CD4-positive, alpha-beta T cell treated with Interferon gamma for 1 hour (primary cell): Measurements from ENCODE around the gene HOXB4.
A peak's percentile ranks its signal among the peaks of the same experiment; 100 is the strongest.

Experiments used
- DNase-seq: peaks from one replicate; pipeline ENCODE4 v3.0.0-alpha.2; 2020

Gene HOXB4

DNA sequence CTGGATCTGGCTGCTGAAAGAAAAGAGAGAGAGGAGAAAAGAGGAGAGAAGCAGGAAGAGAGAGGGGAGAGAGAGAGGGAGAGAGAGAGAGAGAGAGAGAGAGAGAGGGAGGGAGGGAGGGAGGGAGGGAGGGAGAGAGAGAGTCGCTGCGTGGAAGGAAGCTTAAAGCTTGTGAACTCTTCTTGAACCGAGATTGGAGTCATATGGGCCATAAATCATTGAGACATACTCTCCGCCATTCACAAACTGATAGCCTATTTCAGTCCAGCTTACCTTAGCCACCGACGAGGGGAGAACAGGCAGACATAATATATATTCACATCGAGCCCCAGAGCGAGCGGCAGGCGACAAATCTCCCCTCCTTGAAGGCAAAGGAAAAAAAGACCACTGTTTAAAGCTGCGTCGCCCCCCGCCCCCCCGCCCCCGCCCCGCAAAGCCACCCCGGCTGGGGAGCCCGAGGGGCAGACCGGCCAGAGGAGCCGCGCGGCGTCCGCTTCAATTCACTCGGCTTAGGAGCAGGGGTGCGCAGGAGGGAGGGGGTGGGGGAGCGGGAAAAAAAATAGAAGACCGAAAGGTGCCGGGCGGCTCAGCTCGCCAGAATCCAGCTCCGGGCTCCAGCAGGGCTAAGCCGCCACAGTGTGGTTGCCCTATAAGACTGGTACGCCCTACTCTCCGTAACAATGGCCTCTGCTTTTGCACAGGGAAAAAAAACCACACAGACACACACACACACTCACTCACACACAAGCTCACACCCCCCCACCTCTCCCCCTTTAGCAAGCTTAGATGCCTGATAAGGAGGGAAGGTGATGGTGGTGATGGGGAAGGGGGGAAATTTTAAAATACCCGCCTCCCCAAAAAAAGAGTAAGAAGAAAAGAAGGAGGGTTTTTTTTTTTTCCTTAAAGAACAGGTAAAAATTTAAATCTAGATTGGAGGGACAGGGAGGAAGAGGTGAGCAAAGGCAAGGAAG is 22.6 kb downstream of the HOXB4 start:
- DNase-seq: no peak

GRCh38 chr17:48554412-48555257 is 23.5 kb downstream of the HOXB4 start:
- no peak for DNase-seq

- no peak for DNase-seq
Observed at GRCh38 chr17:48553826-48554225, 24.3 kb downstream of the HOXB4 start.

DNA sequence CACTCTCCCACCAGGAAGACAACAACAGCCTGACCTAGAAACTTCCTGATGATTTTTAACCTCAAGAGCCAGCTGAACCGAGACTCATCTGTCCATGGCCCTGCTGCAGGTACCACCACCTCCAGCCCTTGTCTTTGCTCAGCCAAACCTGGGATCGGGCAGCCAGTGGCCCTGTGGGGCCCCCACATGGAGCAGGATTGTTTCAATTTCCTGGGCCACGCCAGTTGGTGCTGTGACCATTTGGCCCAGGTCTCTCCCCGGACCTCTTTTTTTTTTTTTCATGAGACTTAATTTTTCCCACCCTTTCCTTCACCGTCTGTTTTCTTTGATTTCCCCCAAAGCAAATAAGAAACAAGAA is 25.0 kb downstream of the HOXB4 start:
- no peak for DNase-seq

DNA sequence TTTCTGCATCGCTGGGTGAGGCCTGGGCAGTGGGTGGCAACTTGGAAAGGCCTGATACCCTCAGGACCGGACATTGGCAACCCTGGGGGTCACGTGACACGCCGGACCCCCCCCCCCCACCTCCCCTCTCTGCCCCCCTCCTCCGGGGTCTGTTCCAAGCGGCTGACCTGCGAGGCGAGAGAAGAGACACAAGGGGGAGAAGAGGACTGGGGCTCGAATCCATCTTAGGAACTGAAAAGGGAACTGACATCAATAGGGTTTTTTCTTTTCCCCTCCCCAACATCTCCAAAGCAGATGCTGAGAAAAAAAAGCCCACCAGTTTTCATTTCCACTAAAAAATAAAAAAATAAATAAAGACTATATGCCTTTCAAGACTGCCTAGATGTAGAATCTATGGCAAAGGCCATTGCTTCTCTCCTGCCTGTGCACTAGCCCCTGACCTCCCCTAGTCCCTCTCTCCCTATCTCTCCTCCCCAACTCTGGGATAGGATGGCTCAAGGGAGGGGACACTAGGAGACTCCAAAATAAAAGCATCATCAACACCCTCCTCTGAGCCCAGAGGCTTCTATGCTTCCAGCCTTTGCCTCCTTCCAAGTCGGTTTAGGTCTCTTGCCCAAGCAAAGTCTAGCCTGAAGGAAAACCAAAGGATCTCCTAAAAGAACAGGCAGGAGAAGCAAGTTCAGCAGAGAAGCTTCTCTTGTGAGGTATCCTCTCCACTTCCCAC is 25.5 kb downstream of the HOXB4 start:
- DNase-seq: no peak

DNA sequence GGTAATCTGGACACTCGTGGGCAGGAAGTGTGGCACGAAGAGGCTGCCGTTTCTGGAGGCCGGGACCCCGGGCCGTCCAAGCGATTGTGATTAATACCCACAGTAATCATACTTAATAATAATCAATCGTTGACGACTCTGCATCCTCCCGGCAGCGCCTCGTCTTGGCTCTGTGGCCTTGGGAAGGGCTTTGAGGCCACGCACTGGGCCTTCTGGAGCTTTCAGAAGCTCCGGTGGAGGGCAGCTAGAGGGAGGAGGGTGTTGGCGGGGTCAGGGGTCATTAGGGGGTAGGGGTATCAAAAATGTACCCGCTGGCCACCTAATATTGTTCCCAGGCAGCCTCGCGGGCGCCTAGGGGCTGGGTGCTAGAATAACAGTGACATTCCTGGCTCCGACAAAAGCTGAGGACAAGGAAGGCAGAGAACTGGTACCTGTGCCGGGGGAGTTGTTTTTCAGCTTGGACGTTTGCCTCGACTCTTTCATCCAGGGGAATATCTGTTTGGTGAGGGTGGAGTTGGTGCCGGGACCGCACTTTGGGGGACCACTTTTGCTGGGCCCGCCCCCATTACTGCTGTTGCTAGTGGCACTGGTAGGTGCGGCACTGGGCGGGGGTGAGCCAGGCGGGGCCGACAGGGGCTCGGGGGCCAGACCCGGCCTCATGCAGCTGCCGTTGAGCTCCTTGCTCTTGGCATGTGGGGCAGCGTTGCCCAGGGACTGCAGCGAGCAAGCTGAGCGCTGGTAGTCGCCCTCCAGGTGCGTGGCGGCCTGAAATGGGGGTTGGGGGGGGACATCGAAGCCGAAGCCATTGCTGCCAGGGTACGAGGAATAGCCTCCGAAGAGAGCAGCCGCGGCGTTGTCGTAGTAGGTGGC is 26.3 kb downstream of the HOXB4 start:
- DNase-seq: no peak

- DNase-seq: no peak
Observed at GRCh38 chr17:48551214-48551555, 27.0 kb downstream of the HOXB4 start.

GRCh38 chr17:48550502-48551213 is 27.5 kb downstream of the HOXB4 start:
- DNase-seq: no peak

GRCh38 chr17:48549914-48550501 is 28.1 kb downstream of the HOXB4 start:
- DNase-seq: no peak

GRCh38 chr17:48549281-48549630 is 28.9 kb downstream of the HOXB4 start:
- DNase-seq: no peak

DNA sequence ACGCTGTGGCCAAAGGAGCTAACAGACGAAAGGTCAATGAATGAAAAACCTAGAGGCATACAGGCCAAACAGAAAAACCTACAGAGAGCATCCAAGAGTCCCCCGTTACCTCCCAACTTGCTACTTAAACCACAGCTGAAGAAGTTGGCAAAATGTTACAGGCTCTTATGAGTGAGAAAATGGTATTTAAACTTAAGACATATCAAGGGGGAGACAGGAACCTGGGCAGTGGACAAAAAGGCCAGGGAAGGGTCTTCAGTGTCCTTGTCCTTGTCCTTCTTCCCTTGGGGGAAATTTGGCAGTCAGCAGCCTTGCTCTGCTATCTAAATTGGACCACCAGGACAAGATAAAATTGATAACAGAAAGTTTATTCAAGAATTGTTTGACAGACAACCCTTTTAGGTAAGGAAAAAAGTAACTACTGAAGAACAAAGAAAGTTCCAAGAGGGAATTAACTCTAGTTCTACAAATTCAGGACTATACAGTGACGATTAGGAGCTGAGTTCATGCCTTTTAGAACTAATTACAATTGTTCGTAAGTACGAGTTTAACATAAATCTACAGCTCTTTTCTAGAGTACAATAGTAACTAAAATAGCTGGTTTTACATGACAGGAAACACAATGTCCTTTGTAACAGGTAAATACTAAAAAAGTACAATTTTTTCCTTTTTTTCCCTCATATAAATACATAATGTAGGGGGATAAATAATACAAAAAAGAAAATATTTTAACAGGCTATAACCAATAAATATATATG is 29.4 kb downstream of the HOXB4 start:
- DNase-seq: no peak

DNA sequence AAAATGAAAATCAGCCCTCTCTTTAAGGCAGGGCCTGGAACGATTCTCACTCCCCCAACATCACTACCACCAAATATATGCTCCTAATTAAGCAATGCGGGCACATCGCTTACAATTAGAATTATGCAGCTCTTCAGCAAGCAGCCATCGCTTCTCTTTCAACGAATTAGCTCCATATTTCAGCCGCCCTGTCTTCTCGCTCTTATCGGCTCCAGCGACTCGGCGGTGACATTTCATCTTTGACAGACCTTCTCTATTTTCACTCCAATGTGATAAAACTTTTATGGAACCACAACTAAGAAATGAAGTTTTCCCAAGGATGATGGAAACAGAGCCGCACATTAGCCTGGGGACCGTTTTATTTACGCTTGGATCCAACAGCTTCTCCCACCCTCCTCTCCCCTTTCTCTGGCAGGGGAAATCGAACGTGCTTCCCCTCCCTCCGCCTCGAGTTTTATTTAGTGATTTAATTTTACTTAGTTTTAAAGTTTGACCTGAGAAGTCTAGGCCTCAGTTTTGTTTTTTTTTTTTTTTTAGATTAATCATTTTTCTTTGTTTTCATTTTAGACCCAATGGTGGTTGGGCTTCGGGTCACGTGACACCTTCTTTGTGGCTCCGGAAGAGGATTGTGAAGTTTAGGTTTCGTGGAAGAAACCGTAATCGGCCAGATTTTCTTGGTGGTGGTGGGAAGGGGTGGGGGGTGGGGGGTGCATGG is 30.2 kb downstream of the HOXB4 start:
- peak; percentile 31 for DNase-seq

DNA sequence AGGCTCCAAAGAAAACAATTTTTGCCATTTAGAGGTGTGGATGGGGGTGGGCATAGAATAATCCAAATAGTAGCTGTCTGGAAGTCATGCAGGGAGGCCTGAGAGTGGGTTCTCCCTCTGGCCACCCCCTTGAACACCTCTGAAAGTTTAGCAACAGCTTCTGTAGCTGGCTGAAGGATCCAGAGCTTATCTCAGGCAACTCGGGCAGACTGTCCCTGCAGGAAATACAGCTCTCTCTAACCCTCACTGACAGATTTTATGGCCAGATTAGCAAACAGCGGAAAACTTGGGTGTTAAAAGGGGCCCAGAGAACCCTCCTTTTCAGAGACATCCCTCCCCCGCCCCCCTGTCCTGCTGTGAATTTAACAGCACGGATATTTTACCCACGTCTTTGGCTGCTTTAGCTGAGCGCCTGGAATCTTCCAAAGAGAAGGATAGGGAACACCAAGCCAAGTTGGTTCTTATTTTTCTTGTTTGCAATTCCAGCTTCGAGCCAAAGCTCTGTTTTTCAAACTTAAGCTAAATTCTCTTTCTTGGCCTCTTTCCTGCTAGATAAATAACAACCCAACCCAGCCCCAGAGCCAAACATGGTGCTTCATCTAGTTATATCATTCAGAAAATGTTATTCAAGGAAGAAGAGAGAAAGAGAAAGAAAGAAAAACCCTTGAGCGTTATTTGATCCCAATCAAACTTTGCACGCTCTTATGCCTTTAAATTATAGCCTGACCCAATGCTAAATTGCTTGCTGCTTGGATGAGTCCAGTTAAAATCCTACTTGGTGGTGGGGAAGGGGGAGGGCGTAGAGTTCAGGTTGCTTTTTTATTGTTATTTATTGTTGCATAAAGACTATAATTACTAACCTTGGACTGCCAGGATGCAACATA is 31.0 kb downstream of the HOXB4 start:
- no peak for DNase-seq

DNA sequence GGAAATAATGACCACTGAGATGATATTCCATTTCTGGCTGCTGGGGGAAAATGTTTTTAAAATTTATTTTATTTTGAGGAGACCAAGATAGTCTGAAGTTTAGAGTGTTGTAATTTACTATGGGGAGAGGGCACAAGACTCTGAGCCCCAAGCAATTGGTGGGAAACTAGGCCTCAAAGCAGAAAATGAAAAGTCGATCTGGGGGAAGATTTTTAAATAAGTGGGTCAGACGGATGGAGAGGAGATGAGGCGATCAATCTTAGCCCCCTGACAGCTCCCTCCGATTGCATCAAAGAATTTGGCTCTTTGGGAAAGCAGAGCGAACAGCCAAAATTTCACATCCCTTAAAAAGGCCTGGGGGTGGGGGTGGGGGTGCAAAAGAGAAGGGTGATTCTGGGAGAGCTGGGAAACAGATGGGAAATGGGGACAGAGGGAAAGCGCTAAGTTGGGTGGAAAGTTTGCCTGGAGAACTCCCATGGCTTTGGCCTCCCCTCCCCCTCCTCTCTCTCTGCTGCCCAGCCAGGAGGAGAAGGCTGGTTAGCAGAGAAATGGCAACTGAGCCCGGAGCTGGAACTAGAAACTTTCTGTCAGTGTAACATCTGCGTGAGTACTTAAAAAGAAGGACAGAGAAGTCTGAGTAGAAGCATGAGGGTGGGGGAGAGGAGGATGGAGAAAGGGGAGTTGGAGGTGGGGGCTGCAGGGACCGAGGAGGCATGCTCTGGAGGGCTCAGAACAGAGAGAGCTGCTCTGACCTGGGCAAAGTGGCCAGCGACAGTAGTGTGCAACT is 31.8 kb downstream of the HOXB4 start:
- no peak for DNase-seq

DNA sequence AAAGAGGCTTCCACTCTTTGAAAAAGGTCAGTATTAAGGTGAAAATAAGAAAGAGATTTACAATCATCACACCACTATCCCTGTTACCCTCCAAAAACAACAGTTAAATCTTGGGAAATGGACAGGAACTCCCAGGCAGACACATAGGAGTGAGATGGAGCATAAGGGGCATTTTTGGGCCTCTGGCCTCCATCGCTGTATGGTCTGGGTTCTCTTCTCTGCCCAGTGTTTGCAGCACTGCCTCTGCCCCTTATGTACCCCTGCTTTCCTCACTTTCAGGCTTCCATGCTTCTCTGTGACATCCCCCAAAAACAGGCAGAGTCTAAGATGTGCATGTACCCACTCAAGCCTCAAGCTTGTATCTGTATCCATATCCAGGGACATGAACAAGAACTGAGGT is 32.6 kb downstream of the HOXB4 start:
- DNase-seq: no peak

DNA sequence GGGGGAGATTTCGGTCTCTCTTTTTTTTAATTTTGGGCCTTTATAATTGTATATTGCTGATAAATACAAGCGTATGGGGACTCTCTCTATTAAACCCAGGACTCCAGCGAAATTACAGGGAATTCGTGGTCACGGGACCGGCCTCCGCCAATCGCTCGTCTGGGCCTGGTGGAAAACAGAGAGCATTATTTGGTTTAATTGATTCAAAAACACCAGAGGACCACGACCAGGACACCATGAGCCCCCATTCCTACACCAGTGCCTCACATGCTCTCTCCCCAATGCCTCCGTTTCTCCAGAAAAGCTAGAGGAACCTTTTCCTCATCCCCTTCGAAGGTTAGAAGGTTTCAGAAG is 33.2 kb downstream of the HOXB4 start, which contains the start of gene HOXB2:
TSS of gene HOXB2 (minus strand) at position 88 of the 354 bp plus-strand sequence. CDS start 198 bp downstream, outside the sequence.
- DNase-seq: no peak

DNA sequence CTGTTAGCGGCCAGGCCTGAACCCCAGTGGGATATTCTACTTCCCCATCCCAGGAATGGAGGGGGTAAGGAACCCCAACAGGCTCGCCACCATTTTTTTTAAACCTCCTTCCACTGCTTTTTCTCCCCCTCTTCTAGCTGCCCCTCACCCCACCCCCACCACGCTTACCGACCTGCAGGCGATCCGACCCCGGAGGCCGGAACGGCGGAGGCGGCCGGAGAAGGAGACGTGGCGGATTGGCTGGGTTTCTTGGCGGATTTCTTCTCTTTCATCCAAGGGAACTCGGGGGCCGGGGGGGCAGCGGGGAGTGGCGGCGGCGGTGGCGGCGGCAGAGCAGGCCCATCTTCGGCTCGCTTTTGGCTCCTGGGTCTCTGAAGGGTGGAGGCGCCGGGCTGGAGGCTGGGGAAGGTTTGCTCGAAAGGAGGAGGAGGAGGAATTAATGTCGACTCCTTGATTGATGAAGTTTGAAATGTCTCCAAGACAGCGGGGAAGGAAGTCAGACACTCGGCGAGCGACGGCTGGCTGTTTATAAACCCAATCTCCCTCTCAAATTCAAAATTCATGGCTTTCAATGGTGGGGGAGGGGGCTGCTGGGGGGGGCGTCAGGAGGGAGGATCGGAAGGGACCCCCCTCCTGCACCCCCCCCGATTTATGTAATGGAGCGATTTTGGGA is 33.7 kb downstream of the HOXB4 start:
- peak; percentile 10 for DNase-seq
